ENCODE data around the gene USP12. TPM values are rescaled to one million over a fixed set of nuclear protein-coding genes. Genes with fewer than 3 reads are reported as not detected.

Gene USP12
- total and polyA plus RNA-seq, 4 donors: 5.7 to 43.7 (median 11.9) TPM

DNA sequence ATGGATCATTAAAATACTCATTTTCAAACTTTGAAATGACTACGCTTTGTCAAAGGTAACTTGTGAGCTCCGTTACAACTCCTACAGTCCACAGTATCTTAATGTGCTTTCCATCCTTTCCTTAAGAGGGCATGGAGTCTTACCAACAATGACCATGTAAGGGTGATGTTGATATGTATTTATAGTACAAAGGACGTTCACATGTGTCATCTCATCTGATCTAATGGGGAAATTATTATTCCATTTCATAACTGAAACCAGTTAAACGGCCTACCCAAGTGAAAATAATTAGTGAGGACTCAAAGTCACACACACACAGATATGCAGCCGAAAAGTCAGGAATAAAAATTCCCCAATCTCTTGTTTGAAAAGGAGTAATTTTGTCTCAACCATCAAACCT is 9.6 kb downstream of the USP12 start:
- H3K27ac ChIP-seq (ENCODE audit: low read depth in 1 of 2, low read length in 2 of 2): no peak overlapping the region
- H3K36me3 ChIP-seq (ENCODE audit: control insufficient read depth in 4 of 4, insufficient read depth in 3 of 4, low read depth in 1 of 4, low read length in 3 of 4): no peaks in the 10 kb centered on the region
- no peaks in the 10 kb centered on the region for H3K9me3 ChIP-seq (ENCODE audit: control insufficient read depth in 4 of 4, low read length in 3 of 4)
- DNase-seq (ENCODE audit: low spot score): no peak
- no peak overlapping the region for H3K4me3 ChIP-seq (ENCODE audit: low read depth in 1 of 3, low read length in 3 of 3)
- 88% methylated on average over 5 of the region's 5 CpGs for WGBS
- peaks cover 0 to 13% (median 1%) of the 10 kb centered on the region in 4 donors for H3K4me1 ChIP-seq (ENCODE audit: control insufficient read depth in 4 of 4, insufficient read depth in 4 of 4, low read length in 3 of 4)
- no peak overlapping the region for H3K9ac ChIP-seq (ENCODE audit: low read depth in 1 of 2, low read length in 2 of 2)
- TF ChIP-seq RXRA (IDR thresholded peaks at IDR 0.05) (no peak), GABPA (IDR thresholded peaks at IDR 0.05 in 1 of 2, conservative IDR thresholded peaks at IDR 0.05 in 1 of 2) (no peak), HNF4A (conservative IDR thresholded peaks at IDR 0.05) (no peak), FOXA1 (IDR thresholded peaks at IDR 0.05) (no peak), RAD21 (IDR thresholded peaks at IDR 0.05) (no peak), FOXA2 (IDR thresholded peaks at IDR 0.05) (no peak), JUND (IDR thresholded peaks at IDR 0.05) (no peak), TAF1 (conservative IDR thresholded peaks at IDR 0.05) (no peak), EGR1 (IDR thresholded peaks at IDR 0.05; ENCODE audit: low read depth in 2 of 2) (no peak), HNF4G (IDR thresholded peaks at IDR 0.05) (no peak), YY1 (IDR thresholded peaks at IDR 0.05) (no peak), NR2F2 (IDR thresholded peaks at IDR 0.05) (no peak)
- TF ChIP-seq, protein P1, sequence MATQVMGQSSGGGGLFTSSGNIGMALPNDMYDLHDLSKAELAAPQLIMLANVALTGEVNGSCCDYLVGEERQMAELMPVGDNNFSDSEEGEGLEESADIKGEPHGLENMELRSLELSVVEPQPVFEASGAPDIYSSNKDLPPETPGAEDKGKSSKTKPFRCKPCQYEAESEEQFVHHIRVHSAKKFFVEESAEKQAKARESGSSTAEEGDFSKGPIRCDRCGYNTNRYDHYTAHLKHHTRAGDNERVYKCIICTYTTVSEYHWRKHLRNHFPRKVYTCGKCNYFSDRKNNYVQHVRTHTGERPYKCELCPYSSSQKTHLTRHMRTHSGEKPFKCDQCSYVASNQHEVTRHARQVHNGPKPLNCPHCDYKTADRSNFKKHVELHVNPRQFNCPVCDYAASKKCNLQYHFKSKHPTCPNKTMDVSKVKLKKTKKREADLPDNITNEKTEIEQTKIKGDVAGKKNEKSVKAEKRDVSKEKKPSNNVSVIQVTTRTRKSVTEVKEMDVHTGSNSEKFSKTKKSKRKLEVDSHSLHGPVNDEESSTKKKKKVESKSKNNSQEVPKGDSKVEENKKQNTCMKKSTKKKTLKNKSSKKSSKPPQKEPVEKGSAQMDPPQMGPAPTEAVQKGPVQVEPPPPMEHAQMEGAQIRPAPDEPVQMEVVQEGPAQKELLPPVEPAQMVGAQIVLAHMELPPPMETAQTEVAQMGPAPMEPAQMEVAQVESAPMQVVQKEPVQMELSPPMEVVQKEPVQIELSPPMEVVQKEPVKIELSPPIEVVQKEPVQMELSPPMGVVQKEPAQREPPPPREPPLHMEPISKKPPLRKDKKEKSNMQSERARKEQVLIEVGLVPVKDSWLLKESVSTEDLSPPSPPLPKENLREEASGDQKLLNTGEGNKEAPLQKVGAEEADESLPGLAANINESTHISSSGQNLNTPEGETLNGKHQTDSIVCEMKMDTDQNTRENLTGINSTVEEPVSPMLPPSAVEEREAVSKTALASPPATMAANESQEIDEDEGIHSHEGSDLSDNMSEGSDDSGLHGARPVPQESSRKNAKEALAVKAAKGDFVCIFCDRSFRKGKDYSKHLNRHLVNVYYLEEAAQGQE (IDR thresholded peaks at IDR 0.05): no peak
- TF ChIP-seq, protein P2, sequence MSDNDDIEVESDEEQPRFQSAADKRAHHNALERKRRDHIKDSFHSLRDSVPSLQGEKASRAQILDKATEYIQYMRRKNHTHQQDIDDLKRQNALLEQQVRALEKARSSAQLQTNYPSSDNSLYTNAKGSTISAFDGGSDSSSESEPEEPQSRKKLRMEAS (IDR thresholded peaks at IDR 0.05): no peak
- TF ChIP-seq, protein P3, sequence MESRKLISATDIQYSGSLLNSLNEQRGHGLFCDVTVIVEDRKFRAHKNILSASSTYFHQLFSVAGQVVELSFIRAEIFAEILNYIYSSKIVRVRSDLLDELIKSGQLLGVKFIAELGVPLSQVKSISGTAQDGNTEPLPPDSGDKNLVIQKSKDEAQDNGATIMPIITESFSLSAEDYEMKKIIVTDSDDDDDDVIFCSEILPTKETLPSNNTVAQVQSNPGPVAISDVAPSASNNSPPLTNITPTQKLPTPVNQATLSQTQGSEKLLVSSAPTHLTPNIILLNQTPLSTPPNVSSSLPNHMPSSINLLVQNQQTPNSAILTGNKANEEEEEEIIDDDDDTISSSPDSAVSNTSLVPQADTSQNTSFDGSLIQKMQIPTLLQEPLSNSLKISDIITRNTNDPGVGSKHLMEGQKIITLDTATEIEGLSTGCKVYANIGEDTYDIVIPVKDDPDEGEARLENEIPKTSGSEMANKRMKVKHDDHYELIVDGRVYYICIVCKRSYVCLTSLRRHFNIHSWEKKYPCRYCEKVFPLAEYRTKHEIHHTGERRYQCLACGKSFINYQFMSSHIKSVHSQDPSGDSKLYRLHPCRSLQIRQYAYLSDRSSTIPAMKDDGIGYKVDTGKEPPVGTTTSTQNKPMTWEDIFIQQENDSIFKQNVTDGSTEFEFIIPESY (IDR thresholded peaks at IDR 0.05): no peak
- TF ChIP-seq, protein P4, sequence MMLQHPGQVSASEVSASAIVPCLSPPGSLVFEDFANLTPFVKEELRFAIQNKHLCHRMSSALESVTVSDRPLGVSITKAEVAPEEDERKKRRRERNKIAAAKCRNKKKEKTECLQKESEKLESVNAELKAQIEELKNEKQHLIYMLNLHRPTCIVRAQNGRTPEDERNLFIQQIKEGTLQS (IDR thresholded peaks at IDR 0.05): no peak
- TF ChIP-seq, protein P5, sequence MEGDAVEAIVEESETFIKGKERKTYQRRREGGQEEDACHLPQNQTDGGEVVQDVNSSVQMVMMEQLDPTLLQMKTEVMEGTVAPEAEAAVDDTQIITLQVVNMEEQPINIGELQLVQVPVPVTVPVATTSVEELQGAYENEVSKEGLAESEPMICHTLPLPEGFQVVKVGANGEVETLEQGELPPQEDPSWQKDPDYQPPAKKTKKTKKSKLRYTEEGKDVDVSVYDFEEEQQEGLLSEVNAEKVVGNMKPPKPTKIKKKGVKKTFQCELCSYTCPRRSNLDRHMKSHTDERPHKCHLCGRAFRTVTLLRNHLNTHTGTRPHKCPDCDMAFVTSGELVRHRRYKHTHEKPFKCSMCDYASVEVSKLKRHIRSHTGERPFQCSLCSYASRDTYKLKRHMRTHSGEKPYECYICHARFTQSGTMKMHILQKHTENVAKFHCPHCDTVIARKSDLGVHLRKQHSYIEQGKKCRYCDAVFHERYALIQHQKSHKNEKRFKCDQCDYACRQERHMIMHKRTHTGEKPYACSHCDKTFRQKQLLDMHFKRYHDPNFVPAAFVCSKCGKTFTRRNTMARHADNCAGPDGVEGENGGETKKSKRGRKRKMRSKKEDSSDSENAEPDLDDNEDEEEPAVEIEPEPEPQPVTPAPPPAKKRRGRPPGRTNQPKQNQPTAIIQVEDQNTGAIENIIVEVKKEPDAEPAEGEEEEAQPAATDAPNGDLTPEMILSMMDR (IDR thresholded peaks at IDR 0.05; ENCODE audit: low read depth, low read length, missing input control): no peak
- no peaks in the 10 kb centered on the region for H3K27me3 ChIP-seq (ENCODE audit: control insufficient read depth in 4 of 4, insufficient read depth in 4 of 4, low read length in 3 of 4)

Data from liver (tissue), 9 donors.